HG03520 (cell line): Measurements from ENCODE around the gene HOXD4.

Experiments
- ATAC-seq: cut with Tn5 transposase; IDR thresholded peaks from one replicate; pipeline ENCODE4 v1.9.1; 2021; ENCODE audit warnings: mild to moderate bottlenecking, moderate library complexity; ENCODE audit not compliant: unreplicated experiment

The HOXD4 gene

DNA sequence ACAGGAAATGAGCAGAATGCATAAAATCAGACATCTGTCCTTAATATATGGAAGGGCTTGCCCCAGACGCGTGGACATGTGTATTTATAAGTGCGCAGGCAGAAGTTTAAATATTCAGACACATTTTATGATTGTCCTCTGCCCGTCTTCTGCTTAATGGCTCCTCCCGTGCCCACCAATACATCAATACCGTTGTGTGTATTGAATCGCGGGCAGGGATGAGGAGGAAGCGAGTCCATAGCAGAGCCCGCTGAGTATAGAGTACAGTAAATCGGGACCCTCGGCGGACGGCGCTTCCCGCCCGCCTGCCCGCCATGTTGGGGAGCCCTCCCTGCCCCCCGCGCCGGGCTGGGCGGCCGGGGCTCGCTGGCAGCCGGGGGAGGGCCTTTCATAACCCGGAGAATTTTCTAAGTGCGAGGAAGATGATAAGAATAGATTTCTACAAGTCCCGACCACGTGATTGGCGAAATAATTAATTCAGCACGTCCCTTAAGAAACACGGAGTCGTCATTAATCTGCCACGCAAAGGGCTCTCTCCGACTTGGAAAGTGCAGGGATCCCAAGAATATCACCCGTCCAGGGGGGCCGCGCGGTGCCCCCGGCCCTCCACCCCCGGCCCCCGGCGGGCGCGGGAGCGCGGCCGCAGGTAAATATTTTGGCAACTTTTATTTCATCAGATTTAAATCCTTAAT lies 5.6 kb downstream of the HOXD4 start, which contains the start of gene HOXD3:
TSS of gene HOXD3 (plus strand) at position 501 of the 692 bp plus-strand sequence. CDS start 11,808 bp downstream, outside the sequence.
- no peak for ATAC-seq

DNA sequence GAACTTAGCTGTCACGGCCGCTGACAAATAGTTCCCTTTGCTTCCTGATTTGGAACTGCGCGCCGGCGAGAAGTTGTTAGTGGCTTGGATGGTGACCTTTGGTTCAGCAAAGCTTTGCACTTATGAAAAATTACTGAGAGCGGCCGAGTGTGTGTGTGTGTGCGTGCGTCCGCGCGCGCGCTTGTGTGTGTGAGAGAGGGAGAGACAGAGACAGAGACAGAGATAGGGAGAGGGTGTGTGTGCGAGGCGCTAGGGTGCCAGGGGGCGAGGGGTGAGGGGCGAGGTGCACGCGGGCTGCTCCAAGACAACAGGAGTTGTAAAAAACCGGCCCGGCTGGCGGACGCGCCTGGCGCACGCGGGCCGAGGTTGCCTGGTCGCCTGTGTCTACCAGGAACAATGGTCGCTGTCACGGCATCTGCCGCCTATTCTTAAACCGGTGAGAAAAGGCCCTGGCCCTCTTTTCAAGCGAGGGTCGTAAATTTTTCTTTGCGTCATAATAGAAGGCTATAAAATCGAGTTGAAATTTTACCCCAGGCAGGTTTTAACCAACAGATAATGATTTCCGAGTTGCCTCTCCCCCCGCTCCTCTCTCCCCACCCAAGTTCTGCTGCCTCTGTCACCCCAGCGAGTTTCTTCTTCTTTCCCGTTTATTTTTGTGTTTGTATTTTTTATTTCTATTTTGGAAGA lies 6.3 kb downstream of the HOXD4 start:
- ATAC-seq = no peak

DNA sequence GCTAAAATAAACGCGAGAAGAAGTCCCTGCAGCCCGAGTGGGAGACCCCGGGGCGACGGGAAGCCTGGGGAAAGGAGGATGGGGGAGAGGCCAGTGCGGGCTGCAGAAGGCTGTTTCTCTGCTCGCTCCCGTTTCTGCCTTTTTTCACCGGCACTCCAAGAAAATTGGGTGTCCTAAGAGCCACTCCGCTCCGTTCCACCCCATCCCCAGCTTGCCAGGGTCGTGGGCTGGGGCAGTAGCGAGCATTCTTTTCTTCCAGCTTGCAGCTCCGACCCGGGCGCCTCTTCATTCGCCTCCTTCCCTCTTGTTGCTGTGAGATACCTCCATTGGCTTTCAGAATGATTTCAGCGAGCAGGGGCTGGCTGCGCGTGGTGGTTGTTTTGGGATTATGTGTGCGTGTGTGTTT lies 6.8 kb downstream of the HOXD4 start:
- no peak for ATAC-seq

DNA sequence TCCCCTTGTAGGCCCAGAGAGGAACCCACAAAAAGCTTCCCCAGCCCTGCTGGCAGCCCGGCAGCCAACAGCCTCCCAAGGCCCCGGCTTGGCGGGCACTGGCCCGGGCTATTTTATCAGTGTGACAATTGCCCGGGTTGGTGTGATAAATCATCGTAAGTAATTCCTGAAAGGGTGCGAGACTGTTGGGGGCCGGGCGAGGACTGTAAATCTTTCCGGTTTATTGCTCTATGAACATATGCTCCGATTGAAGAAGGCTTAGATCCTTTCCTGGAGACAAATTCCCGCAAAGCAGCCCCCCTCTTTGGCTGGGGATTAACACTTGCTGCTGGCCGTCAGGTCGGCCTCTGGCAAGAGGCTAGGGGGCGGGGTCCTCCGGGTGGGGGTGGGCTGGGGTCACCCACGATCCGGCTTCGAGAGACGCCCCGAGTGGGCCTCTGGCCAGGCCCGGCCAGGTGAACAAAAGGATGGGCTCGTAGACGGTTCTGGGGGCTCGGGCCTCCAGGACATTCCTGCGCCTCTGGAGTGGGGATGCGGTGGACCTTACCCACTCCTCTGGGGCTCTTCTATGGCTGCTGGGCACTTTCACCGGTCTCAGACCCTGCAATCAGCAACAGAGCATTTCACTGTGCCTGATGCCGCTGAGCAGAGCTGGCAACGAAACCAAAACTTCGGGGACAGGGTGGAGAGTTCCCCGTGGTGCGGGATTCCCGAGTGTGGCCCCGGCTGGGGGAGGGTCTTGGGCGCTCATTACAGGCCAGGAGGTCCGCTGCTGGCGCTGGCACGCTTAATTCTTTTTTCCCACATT lies 7.7 kb downstream of the HOXD4 start:
- ATAC-seq = no peak

DNA sequence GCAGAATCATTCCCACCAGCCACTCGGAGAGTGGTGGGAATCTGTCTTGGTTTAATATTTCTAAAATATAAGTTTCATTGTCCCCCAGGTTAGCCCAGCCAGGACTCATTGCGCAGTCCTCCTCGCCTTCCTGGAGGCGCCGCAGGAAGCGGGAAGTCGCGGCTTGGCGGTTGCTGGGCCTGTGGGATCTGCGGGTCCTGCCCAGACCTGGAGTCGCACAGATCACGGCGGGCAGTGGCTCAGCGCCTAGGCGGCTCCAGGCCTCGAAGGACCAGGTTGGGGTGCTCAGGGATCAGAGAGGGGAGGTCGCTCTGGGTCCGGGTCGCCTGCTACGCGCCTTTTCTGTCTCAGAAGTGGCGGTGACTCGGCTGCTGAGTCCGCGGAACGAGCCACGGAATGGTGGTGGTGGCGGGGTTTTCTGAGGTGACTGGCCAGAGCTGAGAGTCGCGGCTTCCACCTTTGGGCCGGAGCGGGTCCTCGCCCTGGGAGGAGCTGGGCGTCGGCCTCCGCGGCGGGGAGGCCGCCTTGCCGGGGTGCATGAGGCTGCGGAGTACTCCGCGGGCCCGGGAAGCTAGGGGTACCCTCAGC lies 8.4 kb downstream of the HOXD4 start:
- ATAC-seq = no peak

DNA sequence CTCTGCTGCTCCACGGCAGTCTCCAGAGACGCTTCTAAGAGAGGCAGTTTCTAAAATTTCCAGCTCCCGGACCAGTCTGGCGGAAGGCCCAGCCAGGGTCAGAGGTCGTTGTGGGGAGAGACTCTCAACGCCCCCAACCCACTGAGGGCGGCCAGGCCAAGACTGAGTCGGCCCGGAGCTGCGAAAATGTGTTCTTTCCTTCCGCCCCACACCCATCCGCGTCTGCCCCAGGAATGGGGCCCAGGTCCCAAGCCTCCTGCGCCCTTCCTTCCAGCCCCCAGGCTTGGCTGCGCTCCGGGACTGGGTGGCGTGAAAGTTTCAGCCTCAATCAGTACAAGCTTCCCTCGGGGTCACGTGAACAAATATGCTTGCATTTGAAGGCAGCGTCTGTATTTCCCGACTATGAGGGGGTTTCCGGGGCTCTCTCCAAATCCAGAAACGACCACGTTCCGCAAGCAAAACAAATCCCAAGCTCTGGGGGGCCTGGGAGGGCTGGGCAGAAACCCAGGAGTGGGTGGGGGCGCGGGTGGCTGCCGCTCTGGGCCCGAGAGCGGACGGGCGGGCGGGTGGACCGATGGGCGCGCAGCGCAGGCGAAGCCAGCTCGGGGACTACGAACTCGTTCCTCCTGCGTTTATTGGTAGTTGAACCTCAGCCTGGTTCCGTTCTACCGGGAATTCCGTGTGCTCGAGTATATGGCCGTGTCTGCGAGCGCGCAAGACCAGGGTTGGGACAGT lies 9.1 kb downstream of the HOXD4 start:
- ATAC-seq = no peak

DNA sequence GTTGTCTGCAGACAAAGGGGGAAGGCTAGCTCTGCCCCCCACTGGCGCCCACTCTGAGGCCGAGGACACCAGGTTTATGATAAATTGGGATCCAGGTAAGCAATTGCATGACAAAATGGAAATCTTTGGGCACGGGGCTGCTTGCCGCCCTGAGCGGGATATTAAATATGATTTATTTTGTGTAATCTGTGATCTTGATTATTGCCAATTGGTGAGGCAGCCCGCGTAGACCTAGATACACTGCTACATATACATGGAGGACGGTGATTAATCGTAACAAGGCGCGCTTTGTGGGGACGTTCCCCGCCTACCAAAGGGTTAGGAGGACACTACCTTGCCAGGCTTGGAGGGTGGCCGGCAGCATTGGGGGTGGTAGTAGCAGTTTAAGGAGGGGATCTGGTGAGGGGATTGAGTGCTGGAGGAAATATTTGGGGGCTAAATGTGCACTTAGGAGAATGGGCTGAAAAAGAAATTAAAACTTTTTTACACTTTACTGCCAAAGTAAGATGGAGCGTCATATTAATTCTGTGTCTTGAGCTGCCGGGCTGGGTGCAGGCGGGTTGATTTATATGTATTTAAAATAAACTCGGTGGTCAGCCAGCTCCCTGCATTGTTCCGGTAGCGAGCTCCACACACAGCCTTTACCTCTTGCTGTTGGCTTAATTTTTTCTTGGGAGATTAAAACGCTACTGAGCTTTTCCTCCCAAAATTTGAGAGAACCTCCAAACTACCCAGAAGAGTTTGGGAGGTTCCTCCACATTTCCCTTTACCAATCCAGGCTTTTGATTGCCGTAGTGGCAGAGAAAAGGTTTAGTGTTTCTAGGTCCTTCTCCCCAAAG lies 9.9 kb downstream of the HOXD4 start:
- no peak for ATAC-seq

DNA sequence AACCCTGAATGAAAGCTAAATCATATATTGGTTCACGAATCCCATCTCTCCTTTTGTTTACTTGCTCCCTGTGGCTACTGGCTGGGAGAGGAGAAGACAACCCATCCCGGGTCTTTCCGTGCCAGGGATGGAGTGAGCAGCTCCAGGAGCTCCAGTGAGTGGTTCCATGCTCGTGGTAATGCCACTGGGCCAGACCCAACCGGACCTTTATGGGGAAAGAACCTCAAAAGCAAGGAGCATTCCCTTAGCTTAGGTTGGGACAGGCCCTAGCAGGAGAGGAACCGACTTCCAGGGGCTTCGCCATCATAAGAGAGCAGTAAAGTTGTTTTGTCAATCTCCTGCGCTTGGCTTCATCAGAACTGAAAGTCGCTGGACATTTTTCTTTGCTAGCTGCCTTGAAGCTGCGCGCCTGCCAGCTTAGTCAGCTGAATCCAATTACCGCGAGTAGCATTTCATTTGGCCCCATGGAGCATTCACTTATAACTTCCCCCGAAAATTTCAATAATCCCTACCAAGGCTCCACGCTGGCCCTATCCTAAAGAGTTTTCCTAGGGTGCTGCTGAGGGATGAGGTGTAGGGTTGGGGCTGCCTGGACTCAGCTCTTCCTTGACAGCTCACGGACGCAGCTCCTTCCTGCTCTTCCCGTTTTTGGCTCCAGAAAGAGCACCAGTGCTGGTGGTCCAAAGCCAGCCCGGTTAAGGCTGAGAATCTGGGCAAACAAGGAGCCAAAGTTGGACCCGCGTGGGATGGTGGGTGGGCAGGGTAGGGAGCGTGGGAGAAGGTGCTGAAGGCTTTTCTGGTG lies 10.7 kb downstream of the HOXD4 start:
- no peak for ATAC-seq

DNA sequence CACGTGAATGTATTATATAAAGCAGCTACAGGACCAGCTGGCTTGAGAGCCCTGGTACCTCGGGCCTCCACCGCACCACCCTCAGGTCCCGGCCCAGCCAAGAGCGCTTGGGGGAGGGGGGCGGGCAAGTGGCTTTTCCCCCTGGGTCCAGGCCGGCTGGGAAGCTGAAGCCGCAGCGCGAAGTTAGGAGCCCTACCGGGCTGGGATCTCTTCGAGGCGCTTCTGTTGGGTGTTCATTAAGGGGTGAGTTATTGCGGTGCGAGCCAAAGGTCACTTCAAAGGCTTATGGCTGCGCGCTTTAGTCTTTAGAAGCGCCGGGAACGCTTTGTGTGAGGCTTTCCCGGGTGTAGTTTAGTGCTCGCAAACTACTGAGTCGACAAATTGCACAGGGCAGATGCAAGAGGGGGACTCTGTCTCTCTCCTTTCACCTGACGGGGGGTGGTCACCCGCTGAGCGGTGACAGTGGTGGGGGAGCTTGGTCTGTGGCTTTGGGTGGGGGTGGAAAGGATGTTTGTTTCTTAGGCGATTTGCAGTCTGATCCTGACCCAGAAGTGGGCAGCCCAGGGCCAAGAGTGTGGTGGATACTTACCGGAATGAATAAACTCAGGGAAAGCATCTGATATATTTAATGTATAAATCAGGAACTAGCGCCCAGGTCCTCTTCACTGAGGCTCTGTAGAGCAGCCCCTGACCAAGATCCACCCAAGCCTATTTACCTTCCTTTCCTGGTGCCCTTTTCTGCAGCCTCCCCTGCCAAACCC lies 11.7 kb downstream of the HOXD4 start:
- no peak for ATAC-seq

DNA sequence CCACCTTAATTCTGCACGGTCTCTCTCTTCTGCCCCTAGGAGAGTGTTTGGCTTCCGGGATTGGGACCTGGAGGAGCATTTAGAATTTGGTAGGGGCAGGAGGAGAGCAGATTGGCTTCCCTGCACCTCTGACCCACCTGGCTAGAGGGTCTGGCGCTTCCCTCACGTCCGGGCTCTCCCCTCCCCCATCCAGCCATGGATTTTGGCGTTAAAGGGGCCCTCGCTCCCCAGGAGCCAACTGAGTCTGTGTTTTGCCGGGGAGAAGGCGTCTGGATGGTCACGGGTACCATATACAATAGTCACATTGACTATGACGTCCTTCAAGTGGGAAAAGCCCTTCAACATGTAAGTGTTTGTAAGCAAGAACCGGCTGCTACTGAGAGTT lies 12.3 kb downstream of the HOXD4 start:
- no peak for ATAC-seq

DNA sequence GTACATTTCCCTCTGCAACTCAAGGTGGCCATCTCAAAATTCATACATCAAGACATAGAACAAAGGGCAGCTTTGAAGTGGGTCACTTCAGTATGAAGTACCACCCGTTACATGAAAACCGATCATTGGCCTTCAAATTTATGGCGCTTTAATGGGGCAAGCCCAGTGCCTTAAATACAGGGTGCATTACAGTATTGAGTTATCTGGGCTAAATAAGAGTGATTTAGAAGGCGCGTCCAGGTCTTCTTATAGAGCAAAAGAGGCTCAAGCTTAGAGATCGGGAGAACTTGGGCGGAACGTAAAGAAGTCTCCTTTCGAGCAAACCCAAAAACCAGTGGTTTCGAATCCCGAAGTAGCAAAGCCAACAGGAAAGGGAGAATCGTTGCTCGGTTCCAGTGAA lies 12.9 kb downstream of the HOXD4 start:
- no peak for ATAC-seq

DNA sequence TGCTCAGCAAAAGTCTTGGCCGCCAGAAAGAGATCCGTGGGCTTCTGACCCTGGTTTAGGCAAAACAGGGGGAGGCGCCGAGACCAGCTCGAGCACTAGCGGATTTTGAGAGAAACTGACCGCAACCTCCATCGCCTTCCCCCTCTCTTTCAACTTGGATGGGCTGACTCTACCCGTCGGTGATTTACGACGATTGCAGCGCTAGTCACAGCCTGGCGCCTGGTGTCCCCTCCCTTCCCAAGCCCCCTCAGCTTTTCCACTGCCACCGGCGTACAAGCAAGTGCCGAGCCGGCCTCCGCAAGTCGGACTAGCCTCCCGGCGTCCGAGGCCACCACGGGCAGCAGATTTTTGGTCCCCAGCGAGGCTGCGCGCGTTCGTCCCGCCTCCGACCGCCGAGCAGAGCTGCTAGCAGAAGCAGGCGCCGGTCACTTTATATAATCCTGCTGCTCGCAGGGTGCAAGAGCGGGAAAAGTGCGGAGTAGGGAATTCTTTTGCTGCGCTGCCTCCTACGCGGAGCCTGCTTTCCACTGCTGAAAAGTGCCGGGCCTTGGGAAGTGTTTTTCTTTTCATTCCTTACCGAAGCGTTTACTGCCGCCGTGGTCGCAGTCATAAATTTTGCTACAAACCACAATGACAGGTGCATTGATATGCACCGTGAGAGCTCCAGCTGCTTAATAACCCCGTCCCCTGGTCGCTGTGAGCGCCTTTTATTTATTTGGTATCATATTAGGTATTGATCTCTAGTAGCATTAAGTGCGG lies 13.4 kb downstream of the HOXD4 start:
- no peak for ATAC-seq

DNA sequence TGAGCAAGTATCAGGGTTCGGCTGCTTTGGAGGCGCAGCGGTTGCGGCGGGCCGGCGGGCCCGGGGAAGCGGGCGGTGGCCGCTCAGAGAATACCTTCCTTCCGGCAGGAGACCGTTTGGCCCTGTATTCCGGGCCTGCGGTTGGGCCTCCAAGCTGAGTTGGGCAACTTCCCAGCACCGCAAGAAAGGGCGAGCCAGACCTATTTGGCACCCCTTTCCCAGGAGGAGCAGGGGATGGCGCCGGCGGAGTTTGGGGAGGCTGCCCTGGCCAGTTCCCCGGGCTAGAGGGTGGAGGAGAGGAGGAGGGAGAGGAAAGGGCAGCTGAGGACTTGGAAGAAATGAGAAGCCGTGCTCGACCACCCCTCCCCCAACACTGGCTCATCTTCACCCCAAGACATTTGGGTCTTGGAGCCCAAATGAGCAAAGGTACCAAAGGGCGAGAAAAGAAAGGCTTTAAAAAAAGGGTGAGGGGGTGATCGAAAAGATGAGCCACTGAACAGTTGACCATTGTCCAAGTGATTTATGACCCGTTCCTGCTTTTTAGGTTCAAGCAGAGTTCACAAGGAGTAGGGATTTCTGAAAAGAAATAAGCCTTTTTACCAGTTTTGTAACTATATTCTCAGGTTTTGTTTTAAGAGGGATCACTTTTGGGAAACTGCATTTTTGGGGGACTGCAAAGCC lies 14.2 kb downstream of the HOXD4 start:
- ATAC-seq = no peak

DNA sequence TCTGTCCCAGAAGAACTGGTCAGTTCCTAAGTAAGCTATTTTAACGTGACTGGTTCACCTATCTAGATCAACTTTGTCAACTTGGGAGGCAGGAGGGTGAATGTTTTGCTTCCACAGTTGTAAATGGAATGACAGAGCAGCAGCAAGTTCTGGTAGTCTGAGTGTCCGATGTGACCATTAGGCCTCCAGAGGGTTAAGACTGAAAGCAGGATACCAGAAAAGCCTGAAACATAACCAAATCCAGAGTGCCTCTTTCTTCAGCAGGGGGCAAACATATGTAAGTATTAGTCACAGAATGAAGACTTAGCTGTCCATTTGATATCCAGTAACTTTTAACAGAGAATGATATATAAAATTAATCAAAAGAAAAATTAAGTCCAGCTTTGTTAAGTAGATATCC lies 14.9 kb downstream of the HOXD4 start:
- no peak for ATAC-seq

DNA sequence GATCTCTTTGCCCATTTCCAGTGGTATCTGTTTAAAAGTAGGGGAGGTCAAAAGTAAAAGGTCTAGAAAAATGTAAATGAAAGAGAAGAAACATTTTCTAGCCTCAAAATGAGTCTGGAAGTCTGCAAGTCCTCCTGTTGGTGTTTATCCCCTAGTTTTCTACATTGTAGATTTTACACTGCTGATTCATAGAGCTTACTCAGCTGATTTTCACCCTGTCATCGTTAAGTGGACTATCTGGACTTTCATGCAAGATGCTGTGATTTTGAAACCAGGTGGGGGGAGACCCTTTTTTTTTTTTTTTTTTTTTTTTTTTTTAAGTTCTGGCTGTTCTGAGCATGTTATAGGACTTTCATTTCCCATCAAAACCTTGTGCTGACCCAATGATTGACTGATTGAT lies 16.0 kb downstream of the HOXD4 start:
- ATAC-seq = no peak

DNA sequence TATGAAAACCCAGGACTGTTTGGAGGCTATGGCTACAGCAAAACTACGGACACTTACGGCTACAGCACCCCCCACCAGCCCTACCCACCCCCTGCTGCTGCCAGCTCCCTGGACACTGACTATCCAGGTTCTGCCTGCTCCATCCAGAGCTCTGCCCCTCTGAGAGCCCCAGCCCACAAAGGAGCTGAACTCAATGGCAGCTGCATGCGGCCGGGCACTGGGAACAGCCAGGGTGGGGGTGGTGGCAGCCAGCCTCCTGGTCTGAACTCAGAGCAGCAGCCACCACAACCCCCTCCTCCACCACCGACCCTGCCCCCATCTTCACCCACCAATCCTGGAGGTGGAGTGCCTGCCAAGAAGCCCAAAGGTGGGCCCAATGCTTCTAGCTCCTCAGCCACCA lies 17.8 kb downstream of the HOXD4 start:
- ATAC-seq = no peak

DNA sequence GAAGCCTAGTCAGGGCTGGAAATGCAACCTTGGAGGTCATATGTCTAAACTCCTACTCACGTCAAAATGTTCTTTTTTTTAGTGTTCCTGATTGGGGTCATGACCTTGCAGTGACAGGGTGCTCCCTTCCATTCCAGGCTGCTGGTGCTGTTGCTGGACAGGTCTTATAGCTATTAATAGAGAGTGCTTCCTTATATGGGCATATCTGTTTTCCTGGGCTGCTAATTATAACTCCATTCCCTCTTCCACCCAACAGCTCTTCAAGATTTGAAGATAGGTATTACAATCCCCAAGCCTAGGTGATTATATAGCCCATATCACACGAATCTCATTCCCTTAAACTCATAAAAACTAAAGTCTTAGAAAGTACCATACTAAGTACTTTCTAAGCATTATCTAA lies 18.4 kb downstream of the HOXD4 start:
- no peak for ATAC-seq
